ENCODE data around the gene ECHS1.
"Not testable (repeated sequence)": the region's sequence is repeated elsewhere in the genome, so short reads cannot be mapped to it uniquely, and the experiment has no call there.

ECHS1 gene

GRCh38 chr10:133378251-133379096, 5.3 kb upstream of the ECHS1 start:
- H3K9me3 ChIP-seq (ENCODE audit: control insufficient read depth in 2 of 2, low read length in 2 of 2), result no peaks in the 10 kb centered on the region
- no peaks in the 10 kb centered on the region for H3K27me3 ChIP-seq (ENCODE audit: control insufficient read depth in 2 of 2, insufficient read depth in 2 of 2, low read length in 2 of 2)
- peak overlapping the region; percentile 74 to 82 for H3K4me3 ChIP-seq (ENCODE audit: low read length in 2 of 2)
- H3K27ac ChIP-seq (ENCODE audit: low read depth in 2 of 2, low read length in 2 of 2), result peak overlapping the region; percentile 76 to 86
- H3K4me1 ChIP-seq (ENCODE audit: control insufficient read depth in 2 of 2, insufficient read depth in 2 of 2, low read length in 2 of 2), result peaks cover 20 to 22% of the 10 kb centered on the region in 2 donors
- H3K9ac ChIP-seq (ENCODE audit: low read depth in 1 of 2, low read length in 2 of 2), result peak overlapping the region; percentile 70 to 80
- peaks cover 0 to 2% of the 10 kb centered on the region in 2 donors for H3K36me3 ChIP-seq (ENCODE audit: control insufficient read depth in 2 of 2, insufficient read depth in 2 of 2, low read length in 2 of 2)

- Histone ChIP-seq H3K36me3 (ENCODE audit: control insufficient read depth in 2 of 2, insufficient read depth in 2 of 2, low read length in 2 of 2) (peaks cover 0 to 2% of the 10 kb centered on the region in 2 donors), H3K4me3 (ENCODE audit: low read length in 2 of 2) (peak overlapping the region; percentile 74 to 82), H3K27me3 (ENCODE audit: control insufficient read depth in 2 of 2, insufficient read depth in 2 of 2, low read length in 2 of 2) (no peaks in the 10 kb centered on the region), H3K9me3 (ENCODE audit: control insufficient read depth in 2 of 2, low read length in 2 of 2) (no peaks in the 10 kb centered on the region), H3K9ac (ENCODE audit: low read depth in 1 of 2, low read length in 2 of 2) (peak overlapping the region; percentile 70 to 80), H3K27ac (ENCODE audit: low read depth in 2 of 2, low read length in 2 of 2) (peak overlapping the region; percentile 76 to 86), H3K4me1 (ENCODE audit: control insufficient read depth in 2 of 2, insufficient read depth in 2 of 2, low read length in 2 of 2) (peaks cover 20 to 22% of the 10 kb centered on the region in 2 donors)
These were observed 4.7 kb upstream of the ECHS1 start for GRCh38 chr10:133377818-133378250.

DNA sequence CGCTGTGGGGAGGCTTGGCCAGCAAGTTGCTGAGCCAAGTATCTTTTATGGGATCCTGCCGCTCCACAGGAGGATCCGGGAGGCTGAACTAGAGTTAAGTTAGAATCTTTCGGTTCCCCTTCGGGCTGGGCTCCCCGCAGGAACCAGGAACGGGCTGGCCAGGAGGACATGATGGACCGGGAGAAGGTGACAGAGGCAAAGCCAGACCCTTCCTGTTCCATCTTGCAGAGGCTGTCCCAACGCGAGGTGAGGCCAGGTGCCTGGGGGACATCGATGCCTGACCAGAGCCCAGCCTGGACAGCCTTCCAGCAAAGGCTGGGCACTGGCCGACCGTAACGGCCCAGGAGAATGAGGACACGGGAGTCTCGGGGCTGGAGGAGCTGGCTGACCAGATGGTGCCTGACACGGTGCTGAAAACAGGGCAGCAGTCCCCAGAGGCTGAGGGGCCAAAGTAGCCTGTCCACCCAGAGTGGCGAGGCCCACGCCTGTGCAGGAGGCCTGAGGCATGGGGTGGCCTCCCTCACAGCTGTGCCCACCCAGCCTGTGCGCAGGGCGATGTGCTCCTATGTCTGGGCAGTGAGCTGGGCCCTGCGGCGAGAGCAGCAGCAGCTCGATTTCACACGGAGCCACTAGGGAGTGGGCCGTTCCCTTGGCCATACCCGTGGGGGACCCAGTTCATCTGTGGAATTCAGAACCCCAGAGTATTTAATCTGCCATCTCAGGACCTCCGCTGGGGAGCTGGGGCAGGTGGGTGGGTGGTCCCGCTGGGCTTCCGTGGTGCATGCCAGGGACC, 4.1 kb upstream of the ECHS1 start:
- Histone ChIP-seq H3K27ac (ENCODE audit: low read depth in 2 of 2, low read length in 2 of 2) (no peak overlapping the region), H3K9ac (ENCODE audit: low read depth in 1 of 2, low read length in 2 of 2) (no peak overlapping the region), H3K4me1 (ENCODE audit: control insufficient read depth in 2 of 2, insufficient read depth in 2 of 2, low read length in 2 of 2) (peaks cover 21 to 23% of the 10 kb centered on the region in 2 donors), H3K27me3 (ENCODE audit: control insufficient read depth in 2 of 2, insufficient read depth in 2 of 2, low read length in 2 of 2) (no peaks in the 10 kb centered on the region), H3K9me3 (ENCODE audit: control insufficient read depth in 2 of 2, low read length in 2 of 2) (no peaks in the 10 kb centered on the region), H3K36me3 (ENCODE audit: control insufficient read depth in 2 of 2, insufficient read depth in 2 of 2, low read length in 2 of 2) (peaks cover 0 to 2% of the 10 kb centered on the region in 2 donors), H3K4me3 (ENCODE audit: low read length in 2 of 2) (peak overlapping the region in 1 of 2 donors; percentile 74)

DNA sequence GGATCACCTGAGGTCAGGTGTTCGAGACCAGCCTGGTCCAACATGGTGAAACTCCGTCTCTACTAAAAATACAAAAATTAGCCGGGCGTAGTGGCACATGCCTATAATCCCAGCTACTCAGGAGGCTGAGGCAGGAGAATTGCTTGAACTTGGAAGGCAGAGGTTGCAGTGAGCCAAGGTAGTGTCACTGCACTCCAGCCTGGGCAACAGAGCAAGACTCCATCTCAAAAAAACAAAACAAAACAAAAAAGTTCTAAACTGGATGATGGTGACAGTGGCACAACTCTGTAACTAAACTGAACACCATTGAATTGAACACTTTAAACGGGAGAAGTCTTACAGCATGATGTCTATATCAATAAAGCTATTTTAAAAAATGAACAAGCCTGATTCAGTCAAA, 3.0 kb upstream of the ECHS1 start:
- H3K4me1 ChIP-seq (ENCODE audit: control insufficient read depth in 2 of 2, insufficient read depth in 2 of 2, low read length in 2 of 2), result peaks cover 24 to 26% of the 10 kb centered on the region in 2 donors
- H3K27me3 ChIP-seq (ENCODE audit: control insufficient read depth in 2 of 2, insufficient read depth in 2 of 2, low read length in 2 of 2); H3K4me3 ChIP-seq (ENCODE audit: low read length in 2 of 2); H3K9ac ChIP-seq (ENCODE audit: low read depth in 1 of 2, low read length in 2 of 2); H3K27ac ChIP-seq (ENCODE audit: low read depth in 2 of 2, low read length in 2 of 2); H3K36me3 ChIP-seq (ENCODE audit: control insufficient read depth in 2 of 2, insufficient read depth in 2 of 2, low read length in 2 of 2); H3K9me3 ChIP-seq (ENCODE audit: control insufficient read depth in 2 of 2, low read length in 2 of 2): not testable (repeated sequence)

- peaks cover 2 to 3% of the 10 kb centered on the region in 2 donors for H3K36me3 ChIP-seq (ENCODE audit: control insufficient read depth in 2 of 2, insufficient read depth in 2 of 2, low read length in 2 of 2)
- H3K9me3 ChIP-seq (ENCODE audit: control insufficient read depth in 2 of 2, low read length in 2 of 2), result no peaks in the 10 kb centered on the region
- H3K9ac ChIP-seq (ENCODE audit: low read depth in 1 of 2, low read length in 2 of 2), result no peak overlapping the region
- H3K4me3 ChIP-seq (ENCODE audit: low read length in 2 of 2), result no peak overlapping the region
- H3K27ac ChIP-seq (ENCODE audit: low read depth in 2 of 2, low read length in 2 of 2), result no peak overlapping the region
- peaks cover 24 to 26% of the 10 kb centered on the region in 2 donors for H3K4me1 ChIP-seq (ENCODE audit: control insufficient read depth in 2 of 2, insufficient read depth in 2 of 2, low read length in 2 of 2)
- no peaks in the 10 kb centered on the region for H3K27me3 ChIP-seq (ENCODE audit: control insufficient read depth in 2 of 2, insufficient read depth in 2 of 2, low read length in 2 of 2)
These were observed 2.4 kb upstream of the ECHS1 start for GRCh38 chr10:133375357-133376115.

- Histone ChIP-seq H3K27me3 (ENCODE audit: control insufficient read depth in 2 of 2, insufficient read depth in 2 of 2, low read length in 2 of 2) (no peaks in the 10 kb centered on the region), H3K9ac (ENCODE audit: low read depth in 1 of 2, low read length in 2 of 2) (no peak overlapping the region), H3K9me3 (ENCODE audit: control insufficient read depth in 2 of 2, low read length in 2 of 2) (no peaks in the 10 kb centered on the region), H3K4me3 (ENCODE audit: low read length in 2 of 2) (peak overlapping the region; percentile 20 to 93), H3K4me1 (ENCODE audit: control insufficient read depth in 2 of 2, insufficient read depth in 2 of 2, low read length in 2 of 2) (peaks cover 11 to 12% of the 10 kb centered on the region in 2 donors), H3K36me3 (ENCODE audit: control insufficient read depth in 2 of 2, insufficient read depth in 2 of 2, low read length in 2 of 2) (peaks cover 23 to 25% of the 10 kb centered on the region in 2 donors), H3K27ac (ENCODE audit: low read depth in 2 of 2, low read length in 2 of 2) (no peak overlapping the region)
These were observed 647 bp downstream of the ECHS1 start for GRCh38 chr10:133372507-133372906.

DNA sequence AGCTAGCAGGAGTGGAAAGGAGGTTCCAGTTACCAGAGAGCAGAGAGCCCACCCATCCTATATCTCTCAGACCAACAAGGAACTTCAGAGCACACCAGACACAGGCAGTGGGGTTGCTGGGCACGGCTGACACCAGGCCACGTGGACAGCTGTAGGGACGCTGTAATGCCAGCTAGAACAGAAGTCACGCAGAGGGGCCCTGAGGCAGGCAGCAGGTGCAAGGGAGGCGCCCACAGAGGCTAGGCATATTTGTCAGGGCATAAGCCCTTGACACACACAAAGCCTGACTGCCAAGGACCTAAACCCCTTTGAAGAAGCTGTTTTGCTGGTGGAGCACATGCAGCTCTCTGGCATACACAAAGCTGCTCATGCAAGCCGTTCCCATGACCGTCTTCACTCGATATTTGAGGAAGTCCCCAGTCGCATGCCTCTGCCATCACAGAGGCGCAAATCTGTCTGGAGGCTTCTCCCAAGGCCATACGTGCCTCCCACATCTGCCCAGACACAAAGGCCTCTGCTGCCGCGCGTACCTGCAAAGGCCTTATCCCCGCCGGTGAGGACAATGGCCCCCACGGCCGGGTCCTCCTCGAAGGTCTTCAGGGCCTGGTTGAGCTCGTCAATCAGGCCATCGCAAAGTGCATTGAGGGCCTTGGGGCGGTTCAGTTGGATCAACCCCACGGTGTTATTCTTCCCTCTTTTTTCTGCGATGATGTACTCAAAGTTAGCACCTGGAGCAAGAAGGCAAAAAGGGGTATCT, 2.9 kb downstream of the ECHS1 start:
- Histone ChIP-seq H3K9ac (ENCODE audit: low read depth in 1 of 2, low read length in 2 of 2) (no peak overlapping the region), H3K27ac (ENCODE audit: low read depth in 2 of 2, low read length in 2 of 2) (no peak overlapping the region), H3K9me3 (ENCODE audit: control insufficient read depth in 2 of 2, low read length in 2 of 2) (no peaks in the 10 kb centered on the region), H3K4me1 (ENCODE audit: control insufficient read depth in 2 of 2, insufficient read depth in 2 of 2, low read length in 2 of 2) (peaks cover 14 to 19% of the 10 kb centered on the region in 2 donors), H3K36me3 (ENCODE audit: control insufficient read depth in 2 of 2, insufficient read depth in 2 of 2, low read length in 2 of 2) (peaks cover 37 to 42% of the 10 kb centered on the region in 2 donors), H3K27me3 (ENCODE audit: control insufficient read depth in 2 of 2, insufficient read depth in 2 of 2, low read length in 2 of 2) (no peaks in the 10 kb centered on the region), H3K4me3 (ENCODE audit: low read length in 2 of 2) (no peak overlapping the region)

- no peaks in the 10 kb centered on the region for H3K9me3 ChIP-seq (ENCODE audit: control insufficient read depth in 2 of 2, low read length in 2 of 2)
- no peak overlapping the region for H3K27ac ChIP-seq (ENCODE audit: low read depth in 2 of 2, low read length in 2 of 2)
- H3K4me1 ChIP-seq (ENCODE audit: control insufficient read depth in 2 of 2, insufficient read depth in 2 of 2, low read length in 2 of 2), result peaks cover 11 to 19% of the 10 kb centered on the region in 2 donors
- no peaks in the 10 kb centered on the region for H3K27me3 ChIP-seq (ENCODE audit: control insufficient read depth in 2 of 2, insufficient read depth in 2 of 2, low read length in 2 of 2)
- no peak overlapping the region for H3K9ac ChIP-seq (ENCODE audit: low read depth in 1 of 2, low read length in 2 of 2)
- H3K4me3 ChIP-seq (ENCODE audit: low read length in 2 of 2), result no peak overlapping the region
- peaks cover 37 to 50% of the 10 kb centered on the region in 2 donors for H3K36me3 ChIP-seq (ENCODE audit: control insufficient read depth in 2 of 2, insufficient read depth in 2 of 2, low read length in 2 of 2)
These were observed 5.0 kb downstream of the ECHS1 start for GRCh38 chr10:133368153-133368552.

GRCh38 chr10:133367461-133367860, 5.7 kb downstream of the ECHS1 start:
- Histone ChIP-seq H3K4me1 (ENCODE audit: control insufficient read depth in 2 of 2, insufficient read depth in 2 of 2, low read length in 2 of 2) (peaks cover 11 to 19% of the 10 kb centered on the region in 2 donors), H3K36me3 (ENCODE audit: control insufficient read depth in 2 of 2, insufficient read depth in 2 of 2, low read length in 2 of 2) (peaks cover 41 to 57% of the 10 kb centered on the region in 2 donors)
- not testable (repeated sequence) for H3K4me3 ChIP-seq (ENCODE audit: low read length in 2 of 2); H3K27ac ChIP-seq (ENCODE audit: low read depth in 2 of 2, low read length in 2 of 2); H3K9me3 ChIP-seq (ENCODE audit: control insufficient read depth in 2 of 2, low read length in 2 of 2); H3K27me3 ChIP-seq (ENCODE audit: control insufficient read depth in 2 of 2, insufficient read depth in 2 of 2, low read length in 2 of 2); H3K9ac ChIP-seq (ENCODE audit: low read depth in 1 of 2, low read length in 2 of 2)

Data from mucosa of rectum (tissue), 2 donors.